ENCODE measurements around the gene NFKBIL1. TPM values are rescaled to one million over a fixed set of nuclear protein-coding genes. Genes with fewer than 3 reads are reported as not detected.
A peak's percentile ranks its signal among the peaks of the same experiment; 100 is the strongest.
"Not testable (repeated sequence)": the region's sequence is repeated elsewhere in the genome, so short reads cannot be mapped to it uniquely, and the experiment has no call there.

NFKBIL1 gene
- total RNA-seq, 2 experiments from 2014 or later = 20.4 to 20.6 TPM

- not testable (repeated sequence) for H3K27me3 Mint-ChIP-seq (ENCODE audit: low read depth); H3K36me3 Mint-ChIP-seq (ENCODE audit: low read depth); H3K9me3 Mint-ChIP-seq
- CTCF ChIA-PET = interaction anchor here (0.6 to 22.5 kb wide), 14 partner anchors 10 to 260 kb away, joined by 3 to 604 read pairs (median 6); partner anchors contain the start of genes DDX39B, LST1, LTA and LTB
- Mint-ChIP-seq H3K4me3 (peak overlapping the region; percentile 46), H3K27ac (peak overlapping the region; percentile 76), H3K4me1 (ENCODE audit: low read depth) (peaks cover 52% of the 10 kb centered on the region)
- intact Hi-C loops (cut with micrococcal nuclease) = loop anchor here (1.0 kb wide), 2 partner anchors 30 to 47 kb away; no protein-coding TSS in a partner anchor
- DNase-seq = peak; percentile 85
Measured at GRCh38 chr6:31551371-31551770, 4.0 kb downstream of the NFKBIL1 start.

- Mint-ChIP-seq H3K36me3 (ENCODE audit: low read depth) (peaks cover 28% of the 10 kb centered on the region), H3K4me1 (ENCODE audit: low read depth) (peaks cover 69% of the 10 kb centered on the region), H3K9me3 (no peaks in the 10 kb centered on the region), H3K27me3 (ENCODE audit: low read depth) (no peaks in the 10 kb centered on the region), H3K27ac (peak overlapping the region; percentile 8), H3K4me3 (no peak overlapping the region)
- no peak for DNase-seq
- intact Hi-C loops (cut with micrococcal nuclease) = no loop called here
- CTCF ChIA-PET = interaction anchor here (1.0 to 22.5 kb wide), 3 partner anchors 14 to 41 kb away, joined by 3 to 442 read pairs (median 57); partner anchors contain the start of genes LST1, LTB and TNF
Measured at GRCh38 chr6:31556307-31556706, 8.9 kb downstream of the NFKBIL1 start.

GRCh38 chr6:31557443-31558317 is 10.3 kb downstream of the NFKBIL1 start:
- Mint-ChIP-seq H3K4me3 (peak overlapping the region; percentile 31), H3K36me3 (ENCODE audit: low read depth) (peaks cover 33% of the 10 kb centered on the region), H3K27me3 (ENCODE audit: low read depth) (no peaks in the 10 kb centered on the region), H3K27ac (peak overlapping the region; percentile 92), H3K9me3 (no peaks in the 10 kb centered on the region), H3K4me1 (ENCODE audit: low read depth) (peaks cover 71% of the 10 kb centered on the region)
- CTCF ChIA-PET = interaction anchor here (0.5 to 22.5 kb wide), 6 partner anchors 12 to 1212 kb away, joined by 3 to 442 read pairs (median 4); partner anchors contain the start of genes ATP6V1G2, LST1, LTB and TNF
- DNase-seq = no peak
- intact Hi-C loops (cut with micrococcal nuclease) = no loop called here

- peak overlapping the region; percentile 60 for H3K4me3 Mint-ChIP-seq
- H3K36me3 Mint-ChIP-seq (ENCODE audit: low read depth) = peaks cover 33% of the 10 kb centered on the region
- no peak for DNase-seq
- no peaks in the 10 kb centered on the region for H3K27me3 Mint-ChIP-seq (ENCODE audit: low read depth)
- no peaks in the 10 kb centered on the region for H3K9me3 Mint-ChIP-seq
- intact Hi-C loops (cut with micrococcal nuclease) = no loop called here
- H3K27ac Mint-ChIP-seq = peak overlapping the region; percentile 92
- CTCF ChIA-PET = interaction anchor here (5.4 to 22.5 kb wide), 2 partner anchors 23 to 39 kb away, joined by 57 to 442 read pairs; partner anchors contain the start of genes LST1, LTB and TNF
- peaks cover 76% of the 10 kb centered on the region for H3K4me1 Mint-ChIP-seq (ENCODE audit: low read depth)
Measured at GRCh38 chr6:31558318-31558625, 10.9 kb downstream of the NFKBIL1 start.

GRCh38 chr6:31558631-31559500 is 11.5 kb downstream of the NFKBIL1 start:
- Mint-ChIP-seq H3K4me1 (ENCODE audit: low read depth) (peaks cover 80% of the 10 kb centered on the region), H3K9me3 (no peaks in the 10 kb centered on the region), H3K27me3 (ENCODE audit: low read depth) (no peaks in the 10 kb centered on the region), H3K36me3 (ENCODE audit: low read depth) (peaks cover 35% of the 10 kb centered on the region), H3K4me3 (peak overlapping the region; percentile 60), H3K27ac (peak overlapping the region; percentile 92)
- intact Hi-C loops (cut with micrococcal nuclease) = loop anchor here (1.0 kb wide), 1 partner anchor 13 kb away; the partner anchor contains the start of gene LTA
- CTCF ChIA-PET = interaction anchor here (1.0 to 22.5 kb wide), 5 partner anchors 10 to 41 kb away, joined by 3 to 442 read pairs (median 11); partner anchors contain the start of genes LST1, LTB and TNF
- DNase-seq = peak; percentile 83

GRCh38 chr6:31559606-31559957 is 12.2 kb downstream of the NFKBIL1 start:
- intact Hi-C loops (cut with micrococcal nuclease) = loop anchor here (1.0 kb wide), 1 partner anchor 13 kb away; the partner anchor contains the start of gene LTA
- Mint-ChIP-seq H3K36me3 (ENCODE audit: low read depth) (peaks cover 36% of the 10 kb centered on the region), H3K9me3 (no peaks in the 10 kb centered on the region), H3K27me3 (ENCODE audit: low read depth) (no peaks in the 10 kb centered on the region), H3K4me1 (ENCODE audit: low read depth) (peaks cover 78% of the 10 kb centered on the region), H3K4me3 (peak overlapping the region; percentile 60), H3K27ac (peak overlapping the region; percentile 92)
- no peak for DNase-seq
- CTCF ChIA-PET = interaction anchor here (1.0 to 22.5 kb wide), 5 partner anchors 9 to 41 kb away, joined by 3 to 442 read pairs (median 11); partner anchors contain the start of genes LST1, LTB and TNF

- CTCF ChIA-PET = interaction anchor here (0.5 to 22.5 kb wide), 6 partner anchors 11 to 523 kb away, joined by 3 to 442 read pairs (median 9); partner anchors contain the start of genes LST1, LTB, NFKBIL1 and TNF
- H3K36me3 Mint-ChIP-seq (ENCODE audit: low read depth) = peaks cover 36% of the 10 kb centered on the region
- no peaks in the 10 kb centered on the region for H3K27me3 Mint-ChIP-seq (ENCODE audit: low read depth)
- peaks cover 80% of the 10 kb centered on the region for H3K4me1 Mint-ChIP-seq (ENCODE audit: low read depth)
- intact Hi-C loops (cut with micrococcal nuclease) = loop anchor here (1.0 kb wide), 2 partner anchors 8 to 12 kb away; partner anchors contain the start of gene LTA
- H3K27ac Mint-ChIP-seq = peak overlapping the region; percentile 92
- H3K9me3 Mint-ChIP-seq = no peaks in the 10 kb centered on the region
- peak; percentile 85 for DNase-seq
- peak overlapping the region; percentile 60 for H3K4me3 Mint-ChIP-seq
Measured at GRCh38 chr6:31559958-31560696, 12.7 kb downstream of the NFKBIL1 start.

GRCh38 chr6:31560697-31561058 is 13.3 kb downstream of the NFKBIL1 start:
- no peaks in the 10 kb centered on the region for H3K9me3 Mint-ChIP-seq
- peaks cover 85% of the 10 kb centered on the region for H3K4me1 Mint-ChIP-seq (ENCODE audit: low read depth)
- peak overlapping the region; percentile 60 for H3K4me3 Mint-ChIP-seq
- H3K27me3 Mint-ChIP-seq (ENCODE audit: low read depth) = no peaks in the 10 kb centered on the region
- CTCF ChIA-PET = interaction anchor here (0.6 to 22.5 kb wide), 4 partner anchors 10 to 522 kb away, joined by 3 to 442 read pairs (median 9); partner anchors contain the start of genes LST1, LTB, NFKBIL1 and TNF
- intact Hi-C loops (cut with micrococcal nuclease) = loop anchor here (1.0 kb wide), 1 partner anchor 8 kb away; no protein-coding TSS in a partner anchor
- DNase-seq = no peak
- peaks cover 36% of the 10 kb centered on the region for H3K36me3 Mint-ChIP-seq (ENCODE audit: low read depth)
- H3K27ac Mint-ChIP-seq = peak overlapping the region; percentile 92

- H3K27me3 Mint-ChIP-seq (ENCODE audit: low read depth) = no peaks in the 10 kb centered on the region
- H3K36me3 Mint-ChIP-seq (ENCODE audit: low read depth) = peaks cover 8% of the 10 kb centered on the region
- no peaks in the 10 kb centered on the region for H3K9me3 Mint-ChIP-seq
- intact Hi-C loops (cut with micrococcal nuclease) = loop anchor here (1.0 kb wide), 5 partner anchors 7 to 53 kb away; partner anchors contain the start of genes NFKBIL1 and PRRC2A
- peak; percentile 25 for DNase-seq
- CTCF ChIA-PET = interaction anchor here (0.7 to 4.5 kb wide), 8 partner anchors 10 to 202 kb away, joined by 3 to 47 read pairs (median 5); partner anchors contain the start of genes LST1 and LTB
- peak overlapping the region; percentile 34 for H3K4me3 Mint-ChIP-seq
- H3K27ac Mint-ChIP-seq = peak overlapping the region; percentile 83
- peaks cover 75% of the 10 kb centered on the region for H3K4me1 Mint-ChIP-seq (ENCODE audit: low read depth)
Measured at GRCh38 chr6:31567531-31568370, 20.3 kb downstream of the NFKBIL1 start.

GRCh38 chr6:31568537-31568961 is 21.1 kb downstream of the NFKBIL1 start:
- Mint-ChIP-seq H3K36me3 (ENCODE audit: low read depth) (peaks cover 16% of the 10 kb centered on the region), H3K27ac (peak overlapping the region; percentile 83), H3K27me3 (ENCODE audit: low read depth) (no peaks in the 10 kb centered on the region), H3K4me3 (peak overlapping the region; percentile 34), H3K9me3 (no peaks in the 10 kb centered on the region), H3K4me1 (ENCODE audit: low read depth) (peaks cover 76% of the 10 kb centered on the region)
- peak; percentile 85 for DNase-seq
- intact Hi-C loops (cut with micrococcal nuclease) = loop anchor here (1.0 kb wide), 5 partner anchors 8 to 52 kb away; partner anchors contain the start of genes NFKBIL1 and PRRC2A
- CTCF ChIA-PET = interaction anchor here (1.0 to 4.5 kb wide), 4 partner anchors 9 to 29 kb away, joined by 3 to 47 read pairs (median 22); partner anchors contain the start of genes LST1 and LTB

Measured in activated naive CD4-positive, alpha-beta T cell treated with anti-CD3 and anti-CD28 coated beads for 36 hours (primary cell).